NCI-H2227 treated with DMSO at 0.1 percent for 48 hours (cell line): ENCODE measurements around the gene CFP.
A peak's percentile ranks its signal among the peaks of the same experiment; 100 is the strongest.
"Not testable (repeated sequence)": the region's sequence is repeated elsewhere in the genome, so short reads cannot be mapped to it uniquely, and the experiment has no call there.

ENCODE experiments used
- DNase-seq: peaks from one replicate; lab custom pipeline; 2025; lab: John Stamatoyannopoulos, UW

Gene CFP

DNA sequence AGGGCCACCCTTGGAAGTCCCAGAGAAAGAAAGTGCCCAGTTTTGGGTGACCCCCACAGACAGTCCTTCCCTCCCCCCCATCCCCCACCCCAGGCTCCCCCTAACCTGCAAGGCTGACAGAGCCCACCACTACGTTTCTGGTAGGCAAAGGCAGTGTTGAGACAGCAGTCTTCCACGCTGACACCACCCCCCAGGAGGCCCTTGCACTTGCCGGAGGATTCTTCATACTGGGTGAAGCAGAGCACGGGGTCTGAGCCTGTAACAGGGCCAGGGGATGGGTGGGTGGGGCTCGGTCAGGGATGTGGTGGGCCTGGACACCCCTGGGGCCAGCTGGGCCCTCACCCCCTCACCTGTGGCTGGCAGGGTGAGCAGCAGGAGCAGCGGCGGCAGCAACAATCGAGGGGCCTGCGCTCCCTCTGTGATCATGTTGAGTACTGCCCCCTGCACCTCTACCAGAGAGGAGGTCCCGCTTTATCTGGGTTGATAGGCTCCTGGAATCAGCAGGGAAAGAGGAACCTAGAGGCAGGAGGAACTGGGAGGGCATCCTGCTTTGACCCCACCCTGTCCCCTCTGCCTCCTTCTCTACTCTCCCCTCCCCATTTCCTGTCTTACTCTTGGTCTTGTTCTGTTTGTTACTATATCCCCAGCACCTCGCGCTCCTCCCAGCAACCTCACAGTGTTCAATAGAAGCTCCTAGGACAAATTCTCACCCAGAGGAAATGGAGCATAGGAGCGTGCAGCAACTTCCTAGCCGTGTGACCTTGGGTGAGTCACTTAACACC lies at the start of gene CFP:
TSS of gene CFP (minus strand) at position 512 of the 782 bp plus-strand sequence. CDS start at position 426, 86 bp downstream.
- no peak for DNase-seq

GRCh38 chrX:47675959-47676859 lies 46.5 kb upstream of the CFP start:
- DNase-seq = not testable (repeated sequence)

- DNase-seq = no peak
Observed at GRCh38 chrX:47674776-47675175, 45.0 kb upstream of the CFP start.

DNA sequence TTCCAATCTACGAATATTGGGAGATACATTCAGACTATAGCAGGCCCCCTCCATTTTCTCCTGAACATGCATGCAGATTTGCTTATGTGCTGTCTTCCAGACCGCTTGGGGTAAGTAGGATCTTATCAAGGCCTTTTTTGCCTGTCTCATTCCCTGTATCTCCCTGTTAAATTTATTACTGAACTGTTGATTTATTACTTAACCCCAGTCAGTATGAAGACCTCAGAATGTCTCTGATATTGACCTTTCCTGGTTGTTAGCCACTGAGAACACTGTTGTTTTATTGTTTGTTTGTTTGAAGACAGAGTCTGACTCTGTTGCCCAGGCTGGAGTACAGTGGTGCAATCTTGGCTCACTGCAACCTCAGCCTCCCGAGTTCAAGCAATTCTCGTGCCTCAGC lies 36.1 kb upstream of the CFP start:
- not testable (repeated sequence) for DNase-seq

DNA sequence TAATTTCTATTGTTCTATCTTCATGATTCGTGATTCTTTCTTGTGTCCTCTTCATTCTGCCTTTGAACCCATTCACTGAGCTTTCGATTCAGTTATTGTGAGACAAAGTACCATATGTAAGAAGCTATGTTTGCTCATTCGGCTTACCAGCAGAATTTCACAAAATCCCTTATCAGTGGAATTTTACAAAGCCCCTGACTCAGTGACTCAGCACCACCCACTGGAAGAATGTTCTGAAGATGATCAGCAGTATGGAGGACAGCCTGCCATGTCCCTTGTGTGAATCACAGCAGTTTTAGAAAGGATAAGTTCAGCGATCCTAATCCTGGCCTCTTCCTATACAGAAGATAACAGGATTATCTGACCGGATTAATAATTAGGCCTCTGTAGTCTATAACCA lies 35.0 kb upstream of the CFP start:
- DNase-seq = no peak

DNA sequence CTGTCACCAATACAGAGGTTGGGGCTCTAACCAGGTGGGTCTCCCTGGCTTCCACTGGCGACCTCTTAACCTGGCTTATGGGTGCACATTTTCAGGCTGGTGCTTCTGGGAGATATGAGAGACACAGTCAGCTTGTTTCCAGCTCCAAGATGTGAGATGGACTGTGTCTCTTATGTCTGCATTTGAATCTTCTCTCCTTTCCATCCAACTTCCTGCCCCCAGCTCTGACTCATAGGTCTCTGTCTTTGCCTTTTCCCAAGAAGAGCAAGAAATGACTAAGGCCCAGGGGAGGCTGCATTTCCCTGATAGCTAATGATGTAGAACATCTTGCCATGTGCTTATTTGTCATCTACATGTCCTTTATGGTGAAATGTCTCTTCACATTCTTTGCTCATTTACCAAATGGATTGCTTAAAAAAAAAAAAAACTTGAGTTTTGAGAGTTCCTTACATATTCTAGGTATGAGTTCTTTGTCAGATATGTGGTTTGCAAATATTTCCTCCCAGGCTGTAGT lies 32.5 kb upstream of the CFP start:
- DNase-seq = no peak

- DNase-seq = no peak
Observed at GRCh38 chrX:47661539-47661938, 31.8 kb upstream of the CFP start.

GRCh38 chrX:47659421-47659726 lies 29.6 kb upstream of the CFP start:
- no peak for DNase-seq

DNA sequence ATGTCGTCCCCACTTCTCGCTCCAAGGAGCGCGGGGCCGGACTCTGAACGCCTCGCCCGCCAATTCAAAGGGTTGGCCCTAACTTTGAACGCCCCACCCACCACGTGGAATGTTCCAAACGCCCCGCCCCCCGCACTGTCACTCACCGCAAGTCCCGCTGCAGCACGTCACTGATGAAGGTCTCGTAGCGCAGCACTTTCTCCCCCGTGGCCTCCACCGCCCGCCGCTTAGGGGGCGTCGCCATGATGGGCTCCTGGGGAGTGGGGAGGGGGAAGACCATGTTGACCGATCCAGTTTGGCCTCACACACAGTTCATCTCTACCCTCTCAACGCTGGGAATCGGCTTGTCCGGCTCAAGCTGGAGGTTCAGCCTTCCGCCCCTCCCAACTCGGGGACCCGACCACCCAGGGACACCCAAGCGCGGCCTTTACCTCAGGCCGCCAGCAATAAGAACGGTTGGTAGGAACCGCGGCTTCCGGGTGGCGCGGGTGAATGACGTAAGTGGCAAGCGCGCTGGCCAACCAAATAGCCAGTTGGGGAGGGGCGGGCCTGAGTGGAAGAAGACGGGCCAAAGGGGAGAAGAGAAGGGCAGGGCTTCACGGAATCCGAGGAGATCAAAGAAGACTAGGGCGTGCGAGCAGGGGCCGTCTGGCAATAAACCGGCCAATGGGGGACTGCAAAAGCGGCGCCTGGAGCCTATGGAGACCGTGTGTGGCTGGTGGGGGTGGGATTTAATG lies 29.1 kb upstream of the CFP start, which contains the start of gene UXT:
TSS of gene UXT (minus strand) at position 497 of the 737 bp plus-strand sequence. CDS start at position 244, 253 bp downstream.
- peak; percentile 99 for DNase-seq

DNA sequence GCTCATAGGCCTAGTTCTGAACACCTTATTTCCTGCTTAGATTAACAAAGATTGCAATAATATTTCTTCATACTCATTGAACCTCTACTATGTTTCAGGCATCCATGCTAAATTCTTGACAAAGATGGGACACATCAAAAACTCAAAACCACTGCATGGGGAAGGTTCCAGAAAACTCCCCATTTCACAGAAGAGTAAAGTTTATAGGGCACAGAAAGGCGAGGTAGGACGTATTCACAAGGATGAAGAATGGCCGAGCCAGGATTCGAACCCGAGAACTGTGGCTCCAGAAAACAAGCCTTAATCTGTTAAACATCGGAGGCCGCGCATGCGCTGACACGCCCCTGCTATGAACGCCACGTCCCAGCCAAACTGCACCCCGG lies 28.6 kb upstream of the CFP start:
- DNase-seq = no peak

DNA sequence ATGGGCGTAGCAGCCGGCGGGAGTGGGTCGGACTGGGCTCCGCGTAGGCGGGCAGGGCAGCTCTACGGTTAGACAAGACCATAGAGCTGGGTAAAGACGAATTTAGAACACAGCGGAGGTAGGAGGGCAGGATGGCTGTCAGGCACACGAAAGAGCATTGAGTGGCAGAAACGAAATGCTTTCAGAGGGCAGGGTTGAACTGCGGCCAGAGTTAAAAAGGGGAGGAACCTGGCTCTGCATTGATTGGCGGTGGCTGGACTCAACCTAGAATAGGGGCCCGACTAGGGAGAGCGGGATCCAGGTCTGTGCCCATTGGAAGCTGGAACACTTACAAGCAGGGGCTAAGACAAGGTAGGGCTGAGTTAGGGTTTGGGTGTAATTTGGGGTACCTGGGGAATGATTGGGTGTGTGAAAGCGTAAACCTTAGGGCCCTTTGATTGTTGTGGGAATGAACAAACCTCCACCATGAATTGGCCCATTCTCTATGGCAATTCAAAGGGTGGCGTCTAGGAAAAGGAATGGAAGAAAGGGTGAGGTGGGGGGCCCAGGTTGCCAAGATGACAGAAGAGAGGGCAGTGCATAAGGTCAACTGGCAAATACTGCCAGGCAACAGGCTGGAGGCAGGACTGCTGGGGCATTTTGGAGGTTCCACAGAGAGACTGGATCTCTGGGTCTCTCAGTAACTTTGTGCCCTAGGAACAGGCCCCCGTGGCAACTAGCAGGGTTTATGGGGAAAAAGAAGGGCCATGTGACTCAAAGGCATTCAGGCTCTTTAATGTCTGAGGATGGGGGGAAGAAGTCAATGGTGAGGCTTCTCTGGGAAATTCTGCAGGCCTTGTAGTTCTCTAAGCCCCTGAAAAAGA lies 21.5 kb upstream of the CFP start:
- DNase-seq = no peak

GRCh38 chrX:47650164-47651042 lies 20.7 kb upstream of the CFP start, which contains the start of gene ELK1:
ELK1 (minus strand) TSS chrX:47650563; CDS start chrX:47641441, 9,122 bp downstream.
- peak; percentile 98 for DNase-seq

GRCh38 chrX:47649781-47650163 lies 20.0 kb upstream of the CFP start:
- no peak for DNase-seq

- DNase-seq = no peak
Observed at GRCh38 chrX:47649271-47649670, 19.5 kb upstream of the CFP start.

GRCh38 chrX:47648376-47648775 lies 18.6 kb upstream of the CFP start:
- no peak for DNase-seq

- no peak for DNase-seq
Observed at GRCh38 chrX:47646636-47647035, 16.9 kb upstream of the CFP start.

DNA sequence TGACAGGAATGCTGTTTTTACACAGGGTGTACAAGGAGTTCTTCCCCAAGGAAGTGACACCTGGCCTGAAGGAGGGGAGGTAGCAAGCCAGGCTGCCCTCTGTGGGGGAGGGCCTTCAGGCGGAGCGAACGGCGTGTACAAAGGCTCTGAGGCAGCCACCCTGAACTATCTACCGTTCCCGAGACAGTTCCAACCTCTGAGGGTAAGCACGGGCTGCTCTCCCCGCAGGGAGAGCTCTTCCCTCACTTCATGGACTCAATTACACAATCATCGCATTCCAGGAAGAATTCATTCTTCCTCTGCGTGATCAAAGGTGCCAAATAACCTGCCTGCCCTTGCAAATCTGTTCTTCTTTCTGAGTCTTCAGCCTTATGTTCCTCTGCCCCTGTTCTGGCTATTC lies 15.8 kb upstream of the CFP start:
- DNase-seq = no peak

DNA sequence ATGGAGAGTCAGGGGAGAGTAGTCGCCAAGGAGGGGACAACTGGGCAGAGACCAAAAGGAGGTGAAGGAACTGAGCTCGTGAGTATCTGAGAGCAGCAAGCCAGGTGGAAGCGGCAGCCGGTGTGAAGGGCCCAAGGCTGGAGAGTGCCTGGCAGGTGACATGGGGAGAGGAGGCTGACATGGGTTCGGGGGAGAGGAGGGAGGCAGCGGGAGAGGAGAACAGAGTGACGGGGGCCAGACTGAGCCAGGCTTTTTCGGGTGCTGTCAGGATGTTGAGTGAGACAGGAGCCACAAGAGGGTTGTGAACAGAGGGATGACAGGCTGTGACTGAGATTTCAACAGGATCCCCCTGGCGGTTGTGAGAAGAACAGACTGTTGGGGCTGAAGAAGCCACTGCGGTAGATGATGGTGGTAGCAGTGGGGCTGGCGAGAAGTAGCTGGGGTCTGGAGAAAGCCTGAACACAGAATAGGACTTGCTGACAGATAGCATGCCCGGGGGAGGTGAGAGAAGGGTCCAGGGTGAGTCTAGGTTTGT lies 14.9 kb upstream of the CFP start:
- peak; percentile 43 for DNase-seq

DNA sequence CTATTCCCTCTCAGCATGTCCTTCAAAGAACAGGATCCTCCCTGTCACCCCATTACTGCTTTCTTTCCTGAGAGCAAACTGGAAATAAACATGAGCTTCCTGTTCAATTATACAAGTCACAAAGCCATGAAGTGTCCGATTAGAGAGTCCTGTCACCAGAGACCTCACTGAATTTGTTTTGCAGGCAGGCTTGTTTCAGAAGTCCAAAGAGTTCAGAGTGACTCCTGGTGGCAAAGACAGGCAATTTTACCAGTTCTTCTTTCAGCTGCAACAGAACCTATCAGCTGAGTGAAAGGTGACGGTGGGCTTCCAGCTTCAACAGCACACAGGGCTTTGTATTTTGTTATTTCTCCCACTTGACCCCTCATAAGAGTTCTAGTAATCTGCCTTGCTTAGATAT lies 14.2 kb upstream of the CFP start:
- no peak for DNase-seq

GRCh38 chrX:47638816-47639215 lies 9.1 kb upstream of the CFP start:
- no peak for DNase-seq
